ENCODE data around the gene TBC1D5. TPM values are rescaled to one million over a fixed set of nuclear protein-coding genes. Genes with fewer than 3 reads are reported as not detected.
A peak's percentile ranks its signal among the peaks of the same experiment; 100 is the strongest.
"Not testable (repeated sequence)": the region's sequence is repeated elsewhere in the genome, so short reads cannot be mapped to it uniquely, and the experiment has no call there.

Gene TBC1D5
- total RNA-seq, 1 experiment from 2014 or later = 88.0 TPM

GRCh38 chr3:17733215-17733614, 9.2 kb downstream of the TBC1D5 start:
- in situ Hi-C loops (cut with HindIII; ENCODE audit: low pct_unique_long_range_greater_than_20kb, low sequenced_read_pairs) = no loop called here
- no peak for DNase-seq (ENCODE audit: low read depth, low spot score)

GRCh38 chr3:17730318-17730967, 12.0 kb downstream of the TBC1D5 start:
- DNase-seq (ENCODE audit: low read depth, low spot score) = no peak
- in situ Hi-C loops (cut with HindIII; ENCODE audit: low pct_unique_long_range_greater_than_20kb, low sequenced_read_pairs) = no loop called here

- in situ Hi-C loops (cut with HindIII; ENCODE audit: low pct_unique_long_range_greater_than_20kb, low sequenced_read_pairs) = no loop called here
- DNase-seq (ENCODE audit: low read depth, low spot score) = no peak
These were observed 16.1 kb downstream of the TBC1D5 start for GRCh38 chr3:17726313-17726712.

- DNase-seq (ENCODE audit: low read depth, low spot score); in situ Hi-C loops (cut with HindIII; ENCODE audit: low pct_unique_long_range_greater_than_20kb, low sequenced_read_pairs): not testable (repeated sequence)
These were observed 16.6 kb downstream of the TBC1D5 start for GRCh38 chr3:17725844-17726243.

- DNase-seq (ENCODE audit: low read depth, low spot score) = no peak
- in situ Hi-C loops (cut with HindIII; ENCODE audit: low pct_unique_long_range_greater_than_20kb, low sequenced_read_pairs) = no loop called here
These were observed 17.5 kb downstream of the TBC1D5 start for GRCh38 chr3:17724948-17725347.

- DNase-seq (ENCODE audit: low read depth, low spot score) = no peak
- in situ Hi-C loops (cut with HindIII; ENCODE audit: low pct_unique_long_range_greater_than_20kb, low sequenced_read_pairs) = no loop called here
These were observed 18.3 kb downstream of the TBC1D5 start for GRCh38 chr3:17724122-17724521.

GRCh38 chr3:17717411-17717810, 25.0 kb downstream of the TBC1D5 start:
- in situ Hi-C loops (cut with HindIII; ENCODE audit: low pct_unique_long_range_greater_than_20kb, low sequenced_read_pairs) = no loop called here
- no peak for DNase-seq (ENCODE audit: low read depth, low spot score)

GRCh38 chr3:17714473-17714872, 28.0 kb downstream of the TBC1D5 start:
- no peak for DNase-seq (ENCODE audit: low read depth, low spot score)
- in situ Hi-C loops (cut with HindIII; ENCODE audit: low pct_unique_long_range_greater_than_20kb, low sequenced_read_pairs) = no loop called here

- in situ Hi-C loops (cut with HindIII; ENCODE audit: low pct_unique_long_range_greater_than_20kb, low sequenced_read_pairs) = no loop called here
These were observed 33.1 kb downstream of the TBC1D5 start for GRCh38 chr3:17709236-17709810.

GRCh38 chr3:17707813-17708543, 34.5 kb downstream of the TBC1D5 start:
- in situ Hi-C loops (cut with HindIII; ENCODE audit: low pct_unique_long_range_greater_than_20kb, low sequenced_read_pairs) = no loop called here
- no peak for DNase-seq (ENCODE audit: low read depth, low spot score)

More at GRCh38 chr3:17709236-17709810, 33.1 kb downstream of the TBC1D5 start:
- DNase-seq (ENCODE audit: low read depth, low spot score) = no peak

- in situ Hi-C loops (cut with HindIII; ENCODE audit: low pct_unique_long_range_greater_than_20kb, low sequenced_read_pairs); DNase-seq (ENCODE audit: low read depth, low spot score): not testable (repeated sequence)
These were observed 36.4 kb downstream of the TBC1D5 start for GRCh38 chr3:17705991-17706390.

- in situ Hi-C loops (cut with HindIII; ENCODE audit: low pct_unique_long_range_greater_than_20kb, low sequenced_read_pairs); DNase-seq (ENCODE audit: low read depth, low spot score): not testable (repeated sequence)
These were observed 42.6 kb downstream of the TBC1D5 start for GRCh38 chr3:17699815-17700214.

- in situ Hi-C loops (cut with HindIII; ENCODE audit: low pct_unique_long_range_greater_than_20kb, low sequenced_read_pairs); DNase-seq (ENCODE audit: low read depth, low spot score): not testable (repeated sequence)
These were observed 46.8 kb downstream of the TBC1D5 start for GRCh38 chr3:17695665-17696064.

- in situ Hi-C loops (cut with HindIII; ENCODE audit: low pct_unique_long_range_greater_than_20kb, low sequenced_read_pairs); DNase-seq (ENCODE audit: low read depth, low spot score): not testable (repeated sequence)
These were observed 48.8 kb downstream of the TBC1D5 start for GRCh38 chr3:17693670-17693999.

- in situ Hi-C loops (cut with HindIII; ENCODE audit: low pct_unique_long_range_greater_than_20kb, low sequenced_read_pairs) = not testable (repeated sequence)
These were observed 49.4 kb downstream of the TBC1D5 start for GRCh38 chr3:17692846-17693669.

GRCh38 chr3:17687566-17687965, 54.9 kb downstream of the TBC1D5 start:
- no peak for DNase-seq (ENCODE audit: low read depth, low spot score)
- in situ Hi-C loops (cut with HindIII; ENCODE audit: low pct_unique_long_range_greater_than_20kb, low sequenced_read_pairs) = no loop called here

More at GRCh38 chr3:17692846-17693669, 49.4 kb downstream of the TBC1D5 start:
- DNase-seq (ENCODE audit: low read depth, low spot score) = not testable (repeated sequence)

- in situ Hi-C loops (cut with HindIII; ENCODE audit: low pct_unique_long_range_greater_than_20kb, low sequenced_read_pairs) = no loop called here
- peak; percentile 61 for DNase-seq (ENCODE audit: low read depth, low spot score)
These were observed 55.8 kb downstream of the TBC1D5 start for GRCh38 chr3:17686613-17687012.
